Measurements from ENCODE around the gene CAMSAP1. TPM values are rescaled to one million over a fixed set of nuclear protein-coding genes. Genes with fewer than 3 reads are reported as not detected.

CAMSAP1 gene
- total and polyA plus RNA-seq, 4 donors = 5.0 to 29.8 (median 15.1) TPM

GRCh38 chr9:135889564-135890189, 17.7 kb downstream of the CAMSAP1 start:
- Histone ChIP-seq H3K4me1 (ENCODE audit: control insufficient read depth in 5 of 5, insufficient read depth in 5 of 5, low read length in 5 of 5) (peaks cover 16 to 48% (median 23%) of the 10 kb centered on the region in 5 donors), H3K36me3 (ENCODE audit: control insufficient read depth in 4 of 4, insufficient read depth in 4 of 4, low read length in 4 of 4) (no peaks in the 10 kb centered on the region), H3K27me3 (ENCODE audit: control insufficient read depth in 3 of 3, insufficient read depth in 3 of 3, low read length in 2 of 3) (no peaks in the 10 kb centered on the region), H3K4me3 (no peak overlapping the region), H3K27ac (ENCODE audit: low read depth in 1 of 2, low read length in 1 of 2) (no peak overlapping the region), H3K9ac (ENCODE audit: insufficient read depth in 1 of 2, low read length in 2 of 2) (no peak overlapping the region), H3K9me3 (ENCODE audit: control insufficient read depth in 4 of 4, insufficient read depth in 3 of 4, low read length in 3 of 4) (no peaks in the 10 kb centered on the region)
- no peak for TF ChIP-seq CTCF (IDR thresholded peaks at IDR 0.05; ENCODE audit: control extremely low read depth, extremely low read depth)
- no peak for DNase-seq
- no peak for ATAC-seq (ENCODE audit: insufficient read depth, low FRiP score)
- WGBS, 2 donors = 93% methylated on average over 19 of the region's 19 CpGs

- no peak for DNase-seq
- H3K9me3 ChIP-seq (ENCODE audit: control insufficient read depth in 4 of 4, insufficient read depth in 3 of 4, low read length in 3 of 4) = no peaks in the 10 kb centered on the region
Measured at GRCh38 chr9:135888766-135889394, 18.5 kb downstream of the CAMSAP1 start.

GRCh38 chr9:135888126-135888765, 19.1 kb downstream of the CAMSAP1 start:
- no peak for TF ChIP-seq CTCF (IDR thresholded peaks at IDR 0.05; ENCODE audit: control extremely low read depth, extremely low read depth)
- Histone ChIP-seq H3K4me1 (ENCODE audit: control insufficient read depth in 5 of 5, insufficient read depth in 5 of 5, low read length in 5 of 5) (peaks cover 16 to 44% (median 21%) of the 10 kb centered on the region in 5 donors), H3K27me3 (ENCODE audit: control insufficient read depth in 3 of 3, insufficient read depth in 3 of 3, low read length in 2 of 3) (no peaks in the 10 kb centered on the region), H3K4me3 (no peak overlapping the region), H3K9me3 (ENCODE audit: control insufficient read depth in 4 of 4, insufficient read depth in 3 of 4, low read length in 3 of 4) (no peaks in the 10 kb centered on the region), H3K9ac (ENCODE audit: insufficient read depth in 1 of 2, low read length in 2 of 2) (no peak overlapping the region), H3K27ac (ENCODE audit: low read depth in 1 of 2, low read length in 1 of 2) (peak overlapping the region in 1 of 2 donors; percentile 65), H3K36me3 (ENCODE audit: control insufficient read depth in 4 of 4, insufficient read depth in 4 of 4, low read length in 4 of 4) (no peaks in the 10 kb centered on the region)
- WGBS, 2 donors = 74 to 86% methylated on average over 22 of the region's 22 CpGs
- DNase-seq (no peak), ATAC-seq (ENCODE audit: insufficient read depth, low FRiP score) (no peak)

More at GRCh38 chr9:135888766-135889394, 18.5 kb downstream of the CAMSAP1 start:
- Histone ChIP-seq H3K36me3 (ENCODE audit: control insufficient read depth in 4 of 4, insufficient read depth in 4 of 4, low read length in 4 of 4) (no peaks in the 10 kb centered on the region), H3K4me3 (no peak overlapping the region), H3K9ac (ENCODE audit: insufficient read depth in 1 of 2, low read length in 2 of 2) (no peak overlapping the region), H3K27me3 (ENCODE audit: control insufficient read depth in 3 of 3, insufficient read depth in 3 of 3, low read length in 2 of 3) (no peaks in the 10 kb centered on the region), H3K4me1 (ENCODE audit: control insufficient read depth in 5 of 5, insufficient read depth in 5 of 5, low read length in 5 of 5) (peaks cover 16 to 44% (median 23%) of the 10 kb centered on the region in 5 donors), H3K27ac (ENCODE audit: low read depth in 1 of 2, low read length in 1 of 2) (no peak overlapping the region)
- WGBS, 2 donors = 85 to 91% methylated on average over 13 of the region's 13 CpGs
- TF ChIP-seq CTCF (IDR thresholded peaks at IDR 0.05; ENCODE audit: control extremely low read depth, extremely low read depth) = no peak
- no peak for ATAC-seq (ENCODE audit: insufficient read depth, low FRiP score)

Data from lung (tissue), 12 donors.